Neural progenitor cell (in vitro differentiated cells): ENCODE measurements around the gene MMS22L. TPM values are rescaled to one million over a fixed set of nuclear protein-coding genes. Genes with fewer than 3 reads are reported as not detected.
A peak's percentile ranks its signal among the peaks of the same experiment; 100 is the strongest.

Source experiments
- DNase-seq: peaks from one replicate; pipeline ENCODE4 v3.0.0-alpha.2; 2016; ENCODE audit warnings: low spot score
- H2AFZ ChIP-seq: fragments of 200-600 bp; sonication (generic); replicated peaks from 2 replicates; pipeline ENCODE4 v1.6.1; 2016; ENCODE audit warnings: antibody characterized with exemption
- H3F3A ChIP-seq: fragments of 200-600 bp; sonication (generic); 2 replicates; pipeline ENCODE4 v1.6.1; 2016; ENCODE audit warnings: antibody characterized with exemption, low read depth
- H3K27ac ChIP-seq: fragments of 200-600 bp; sonication (generic); 2 replicates; pipeline ENCODE4 v1.5.1; 2016; ENCODE audit warnings: mild to moderate bottlenecking
- H3K27me3 ChIP-seq: fragments of 200-600 bp; sonication (generic); 2 replicates; pipeline ENCODE4 v1.6.1; 2016; ENCODE audit warnings: mild to moderate bottlenecking, moderate library complexity
- H3K36me3 ChIP-seq: fragments of 200-600 bp; sonication (generic); 2 replicates; pipeline ENCODE4 v1.5.1; 2016
- H3K4me1 ChIP-seq: fragments of 200-600 bp; sonication (generic); 2 replicates; pipeline ENCODE4 v1.6.1; 2016; ENCODE audit warnings: mixed run types
- H3K4me2 ChIP-seq: fragments of 200-600 bp; sonication (generic); 2 replicates; pipeline ENCODE4 v1.6.1; 2016
- H3K4me3 ChIP-seq: fragments of 200-600 bp; sonication (generic); 2 replicates; pipeline ENCODE4 v1.5.1; 2016
- H3K79me2 ChIP-seq: fragments of 200-600 bp; sonication (generic); 2 replicates; pipeline ENCODE4 v1.6.1; 2016; ENCODE audit warnings: low read depth
- H3K9ac ChIP-seq: fragments of 200-600 bp; sonication (generic); 2 replicates; pipeline ENCODE4 v1.6.1; 2016
- H3K9me3 ChIP-seq: fragments of 200-600 bp; sonication (generic); 2 replicates; pipeline ENCODE4 v1.5.1; 2016; ENCODE audit warnings: low read depth
- H4K20me1 ChIP-seq: fragments of 200-600 bp; sonication (generic); 2 replicates; pipeline ENCODE4 v1.6.1; 2016; ENCODE audit warnings: low read depth
- H3K27ac Mint-ChIP-seq: 3 replicates; pipeline ENCODE4 v1.8.0; 2021; ENCODE audit warnings: mixed read lengths
- H3K27me3 Mint-ChIP-seq: 2 replicates; pipeline ENCODE4 v1.8.0; 2022; ENCODE audit warnings: low read depth, mild to moderate bottlenecking, inconsistent platforms, moderate library complexity, mixed read lengths; ENCODE audit not compliant: insufficient read depth
- H3K36me3 Mint-ChIP-seq: 3 replicates; pipeline ENCODE4 v1.8.0; 2021; ENCODE audit warnings: mixed read lengths
- H3K4me1 Mint-ChIP-seq: 3 replicates; pipeline ENCODE4 v1.8.0; 2021; ENCODE audit warnings: mixed read lengths
- H3K4me3 Mint-ChIP-seq: 3 replicates; pipeline ENCODE4 v1.8.0; 2021; ENCODE audit warnings: mild to moderate bottlenecking, moderate library complexity, mixed read lengths
- H3K9me3 Mint-ChIP-seq: 3 replicates; pipeline ENCODE4 v1.8.0; 2020; ENCODE audit warnings: mixed read lengths
- EZH2 ChIP-seq: fragments of 200-600 bp; sonication (generic); IDR thresholded peaks from 2 replicates; pipeline ENCODE4 v1.6.1; 2017; ENCODE audit warnings: antibody characterized with exemption, mild to moderate bottlenecking, moderate library complexity
- EZH2phosphoT487 ChIP-seq: fragments of 200-600 bp; sonication (generic); IDR thresholded peaks from 2 replicates; pipeline ENCODE4 v1.6.1; 2017; ENCODE audit warnings: antibody characterized with exemption
- total RNA-seq: library from RNA; depleted of rRNA; stranded (reverse); fragments of >200 nt; gene quantifications from 2 replicates; pipeline ENCODE4 v1.2.3, GENCODE V29; 2015; ENCODE audit warnings: low replicate concordance
- TF ChIP-seq, protein P1 (sequence below): fragments of 200-600 bp; sonication (generic); IDR thresholded peaks from 2 replicates; pipeline ENCODE4 v1.5.1; 2017; ENCODE audit warnings: antibody characterized with exemption, mild to moderate bottlenecking

MMS22L gene
- total RNA-seq, 1 donor from 2014 or later: 76.5 TPM

DNA sequence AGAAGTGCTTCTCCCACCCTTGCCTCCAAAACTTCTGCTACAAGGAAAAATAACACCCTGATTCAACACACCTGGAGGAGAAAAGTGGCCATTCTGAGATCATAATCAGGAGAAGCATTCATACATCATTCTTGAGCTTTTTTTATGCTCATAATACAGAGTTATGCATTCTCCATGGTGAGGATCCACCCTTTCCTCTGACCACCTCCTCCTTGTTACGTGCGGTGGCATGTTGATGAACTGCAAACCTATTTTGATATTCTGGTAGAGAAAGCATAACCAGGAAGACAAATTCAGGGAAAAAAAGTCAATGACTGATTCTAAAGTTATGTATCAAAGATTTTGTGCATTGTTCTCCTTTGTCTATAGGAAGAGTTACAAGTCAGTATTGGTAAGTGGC lies 188.6 kb downstream of the MMS22L start:
- H3K4me3 ChIP-seq: no peak overlapping the region
- Mint-ChIP-seq H3K27me3 (peaks cover 2% of the 10 kb centered on the region), H3K36me3 (no peaks in the 10 kb centered on the region), H3K9me3 (no peaks in the 10 kb centered on the region), H3K4me3 (no peak overlapping the region), H3K4me1 (peaks cover 30% of the 10 kb centered on the region), H3K27ac (no peak overlapping the region)
- H3K9ac ChIP-seq: no peak overlapping the region
- H4K20me1 ChIP-seq: no peaks in the 10 kb centered on the region
- H3F3A ChIP-seq: no peaks in the 10 kb centered on the region
- H3K27ac ChIP-seq: no peak overlapping the region
- no peaks in the 10 kb centered on the region for H3K27me3 ChIP-seq
- no peak overlapping the region for H2AFZ ChIP-seq
- H3K9me3 ChIP-seq: no peaks in the 10 kb centered on the region
- TF ChIP-seq EZH2 (no peak), EZH2phosphoT487 (no peak)
- TF ChIP-seq, protein P1, sequence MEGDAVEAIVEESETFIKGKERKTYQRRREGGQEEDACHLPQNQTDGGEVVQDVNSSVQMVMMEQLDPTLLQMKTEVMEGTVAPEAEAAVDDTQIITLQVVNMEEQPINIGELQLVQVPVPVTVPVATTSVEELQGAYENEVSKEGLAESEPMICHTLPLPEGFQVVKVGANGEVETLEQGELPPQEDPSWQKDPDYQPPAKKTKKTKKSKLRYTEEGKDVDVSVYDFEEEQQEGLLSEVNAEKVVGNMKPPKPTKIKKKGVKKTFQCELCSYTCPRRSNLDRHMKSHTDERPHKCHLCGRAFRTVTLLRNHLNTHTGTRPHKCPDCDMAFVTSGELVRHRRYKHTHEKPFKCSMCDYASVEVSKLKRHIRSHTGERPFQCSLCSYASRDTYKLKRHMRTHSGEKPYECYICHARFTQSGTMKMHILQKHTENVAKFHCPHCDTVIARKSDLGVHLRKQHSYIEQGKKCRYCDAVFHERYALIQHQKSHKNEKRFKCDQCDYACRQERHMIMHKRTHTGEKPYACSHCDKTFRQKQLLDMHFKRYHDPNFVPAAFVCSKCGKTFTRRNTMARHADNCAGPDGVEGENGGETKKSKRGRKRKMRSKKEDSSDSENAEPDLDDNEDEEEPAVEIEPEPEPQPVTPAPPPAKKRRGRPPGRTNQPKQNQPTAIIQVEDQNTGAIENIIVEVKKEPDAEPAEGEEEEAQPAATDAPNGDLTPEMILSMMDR: no peak
- H3K4me1 ChIP-seq: no peaks in the 10 kb centered on the region
- H3K36me3 ChIP-seq: no peaks in the 10 kb centered on the region
- H3K79me2 ChIP-seq: no peaks in the 10 kb centered on the region
- DNase-seq: no peak
- H3K4me2 ChIP-seq: no peak overlapping the region

DNA sequence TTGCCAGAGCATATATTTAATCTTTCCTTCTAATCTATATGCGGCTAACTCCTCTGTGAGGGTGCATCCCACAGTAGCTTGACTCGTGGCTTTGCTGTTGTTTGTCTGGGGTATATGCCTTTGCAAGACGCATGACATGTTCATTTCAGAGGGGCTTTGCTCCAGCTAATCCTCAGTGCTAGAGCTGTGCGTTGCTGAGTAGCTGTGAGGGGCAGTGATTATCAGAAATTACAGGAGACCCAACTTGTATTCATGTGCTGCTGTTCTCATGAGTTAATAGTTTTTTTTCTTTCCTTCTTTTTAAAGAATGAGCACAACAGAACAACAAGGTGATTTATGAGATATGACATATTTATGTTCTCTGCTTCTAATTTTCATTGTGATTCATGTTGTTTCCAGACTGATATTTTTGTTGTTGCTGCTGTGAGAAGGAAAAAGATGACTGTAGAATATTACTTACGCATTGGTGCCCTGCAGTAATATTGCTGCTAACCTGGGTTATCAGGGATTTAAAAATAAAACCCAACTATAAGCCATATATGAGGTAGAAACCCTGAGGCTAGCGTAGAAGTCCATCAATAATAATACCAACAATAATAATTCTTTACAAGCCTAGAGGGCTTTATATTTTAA lies 190.2 kb downstream of the MMS22L start:
- Mint-ChIP-seq H3K27ac (no peak overlapping the region), H3K9me3 (no peaks in the 10 kb centered on the region), H3K4me3 (no peak overlapping the region), H3K27me3 (peaks cover 2% of the 10 kb centered on the region), H3K36me3 (no peaks in the 10 kb centered on the region), H3K4me1 (peaks cover 25% of the 10 kb centered on the region)
- Histone ChIP-seq H3K79me2 (no peaks in the 10 kb centered on the region), H3F3A (no peaks in the 10 kb centered on the region), H4K20me1 (no peaks in the 10 kb centered on the region), H2AFZ (peak overlapping the region; percentile 46), H3K4me3 (no peak overlapping the region), H3K4me2 (no peak overlapping the region), H3K27ac (no peak overlapping the region), H3K27me3 (no peaks in the 10 kb centered on the region), H3K36me3 (no peaks in the 10 kb centered on the region), H3K9me3 (no peaks in the 10 kb centered on the region), H3K9ac (no peak overlapping the region), H3K4me1 (no peaks in the 10 kb centered on the region)
- TF ChIP-seq EZH2 (no peak), EZH2phosphoT487 (no peak)
- TF ChIP-seq, protein P1: no peak
- no peak for DNase-seq
